Uterus (tissue), 4 donors: Measurements from ENCODE around the gene GART. TPM values are rescaled to one million over a fixed set of nuclear protein-coding genes. Genes with fewer than 3 reads are reported as not detected.
A peak's percentile ranks its signal among the peaks of the same experiment; 100 is the strongest.

ENCODE experiments used
- DNase-seq, 2 donors: peaks; one replicate each; pipeline ENCODE4 v3.0.0-alpha.2; 2019 to 2020
- H3K27ac ChIP-seq, 2 donors: fragments of 200-600 bp; sonication (generic); 1 replicate in 1 of 2; 2 replicates in 1 of 2; pipeline ENCODE4 v1.5.1; 2016 to 2018
- H3K27me3 ChIP-seq, 2 donors: fragments of 200-600 bp; sonication (generic); one replicate each; pipeline ENCODE4 v1.5.1; 2018 to 2019; ENCODE audit warnings: control low read depth in 1 of 2
- H3K36me3 ChIP-seq, 2 donors: fragments of 200-600 bp; sonication (generic); one replicate each; pipeline ENCODE4 v1.5.1; 2019; ENCODE audit warnings: control low read depth in 1 of 2
- H3K4me1 ChIP-seq, 2 donors: fragments of 200-600 bp; sonication (generic); one replicate each; pipeline ENCODE4 v1.5.1; 2018 to 2019; ENCODE audit warnings: control low read depth in 1 of 2
- H3K4me3 ChIP-seq, 2 donors: fragments of 200-600 bp; sonication (generic); 1 replicate in 1 of 2; 2 replicates in 1 of 2; pipeline ENCODE4 v1.5.1; 2018 to 2019; ENCODE audit warnings: mild to moderate bottlenecking in 1 of 2
- H3K9me3 ChIP-seq, 2 donors: fragments of 200-600 bp; sonication (generic); one replicate each; pipeline ENCODE4 v1.5.1; 2019; ENCODE audit warnings: control low read depth in 1 of 2
- POLR2A ChIP-seq, 2 donors: fragments of 450-650 bp; IDR thresholded peaks; one replicate each; pipeline ENCODE4 v1.6.1; 2016; ENCODE audit warnings: antibody characterized with exemption in 2 of 2, mild to moderate bottlenecking in 1 of 2, moderate library complexity in 1 of 2
- intact Hi-C: fragments of 100-400 bp; cut with DNase I; formaldehyde crosslinking; loops from one replicate; pipeline ENCODE4 v1.15.1; 2023; ENCODE audit warnings: low total_unique reads
- total RNA-seq, 4 donors: library from RNA; depleted of rRNA in 3 of 4; stranded (reverse); fragments of >200 nt in 3 of 4; gene quantifications; one replicate each; pipeline versions ENCODE4 v1.1.0 to v1.2.4, GENCODE V29; 2014 to 2023
- TF ChIP-seq, protein P1 (sequence below), 4 experiments: fragments of 200-600 bp in 2 of 4; fragments of 450-650 bp in 2 of 4; sonication (generic) in 2 of 4; IDR thresholded peaks; one replicate each; pipeline ENCODE4 v1.5.1; 2016 to 2019; ENCODE audit warnings: antibody characterized with exemption in 4 of 4, mild to moderate bottlenecking in 2 of 4, moderate library complexity in 1 of 4
- donor health status: DM: yes; HTN: yes; CAD: no.

The GART gene
- total RNA-seq, 4 donors from 2014 or later: 10.5 to 120 (median 36.6) TPM

DNA sequence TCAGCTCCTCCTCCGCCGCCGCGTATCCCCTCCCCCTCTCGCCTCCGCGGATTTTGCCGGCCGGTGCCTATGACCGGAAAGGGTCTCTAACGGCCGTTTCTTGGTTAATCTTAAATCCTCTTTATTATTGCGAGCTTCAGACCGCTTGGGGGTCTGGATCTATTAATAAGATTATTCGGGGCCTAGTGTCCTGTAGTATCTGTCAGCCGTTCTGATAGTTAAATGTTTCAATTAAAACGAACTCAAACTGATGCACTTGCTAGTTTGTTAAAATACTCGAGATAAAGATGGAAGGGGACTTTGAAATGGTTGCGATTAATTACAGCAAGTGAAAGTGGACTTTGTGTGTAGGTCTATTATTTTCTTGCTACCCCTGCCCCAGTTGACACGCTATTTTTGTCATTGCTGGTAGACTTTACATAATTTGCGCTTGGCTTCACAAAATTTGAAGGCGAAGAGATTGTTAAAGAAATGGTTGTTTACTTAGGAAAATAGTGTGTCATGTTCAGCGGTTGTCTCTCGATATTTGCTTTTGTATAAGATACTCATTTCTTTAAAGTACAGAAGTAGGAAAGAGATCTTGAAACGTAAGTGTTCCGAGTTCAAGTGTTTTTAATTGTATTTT lies 1.7 kb upstream of the GART start:
- Histone ChIP-seq H3K27me3 (no peaks in the 10 kb centered on the region), H3K9me3 (no peaks in the 10 kb centered on the region), H3K4me1 (peaks cover 6 to 9% of the 10 kb centered on the region in 2 donors), H3K36me3 (no peaks in the 10 kb centered on the region), H3K4me3 (peak overlapping the region; percentile 82 to 95), H3K27ac (peak overlapping the region; percentile 99)
- TF ChIP-seq, protein P1, sequence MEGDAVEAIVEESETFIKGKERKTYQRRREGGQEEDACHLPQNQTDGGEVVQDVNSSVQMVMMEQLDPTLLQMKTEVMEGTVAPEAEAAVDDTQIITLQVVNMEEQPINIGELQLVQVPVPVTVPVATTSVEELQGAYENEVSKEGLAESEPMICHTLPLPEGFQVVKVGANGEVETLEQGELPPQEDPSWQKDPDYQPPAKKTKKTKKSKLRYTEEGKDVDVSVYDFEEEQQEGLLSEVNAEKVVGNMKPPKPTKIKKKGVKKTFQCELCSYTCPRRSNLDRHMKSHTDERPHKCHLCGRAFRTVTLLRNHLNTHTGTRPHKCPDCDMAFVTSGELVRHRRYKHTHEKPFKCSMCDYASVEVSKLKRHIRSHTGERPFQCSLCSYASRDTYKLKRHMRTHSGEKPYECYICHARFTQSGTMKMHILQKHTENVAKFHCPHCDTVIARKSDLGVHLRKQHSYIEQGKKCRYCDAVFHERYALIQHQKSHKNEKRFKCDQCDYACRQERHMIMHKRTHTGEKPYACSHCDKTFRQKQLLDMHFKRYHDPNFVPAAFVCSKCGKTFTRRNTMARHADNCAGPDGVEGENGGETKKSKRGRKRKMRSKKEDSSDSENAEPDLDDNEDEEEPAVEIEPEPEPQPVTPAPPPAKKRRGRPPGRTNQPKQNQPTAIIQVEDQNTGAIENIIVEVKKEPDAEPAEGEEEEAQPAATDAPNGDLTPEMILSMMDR (IDR thresholded peaks at IDR 0.05): no peak
- TF ChIP-seq POLR2A (IDR thresholded peaks at IDR 0.05): no peak
- intact Hi-C loops: no loop called here
- peak in 1 of 2 donors; percentile 71 for DNase-seq

DNA sequence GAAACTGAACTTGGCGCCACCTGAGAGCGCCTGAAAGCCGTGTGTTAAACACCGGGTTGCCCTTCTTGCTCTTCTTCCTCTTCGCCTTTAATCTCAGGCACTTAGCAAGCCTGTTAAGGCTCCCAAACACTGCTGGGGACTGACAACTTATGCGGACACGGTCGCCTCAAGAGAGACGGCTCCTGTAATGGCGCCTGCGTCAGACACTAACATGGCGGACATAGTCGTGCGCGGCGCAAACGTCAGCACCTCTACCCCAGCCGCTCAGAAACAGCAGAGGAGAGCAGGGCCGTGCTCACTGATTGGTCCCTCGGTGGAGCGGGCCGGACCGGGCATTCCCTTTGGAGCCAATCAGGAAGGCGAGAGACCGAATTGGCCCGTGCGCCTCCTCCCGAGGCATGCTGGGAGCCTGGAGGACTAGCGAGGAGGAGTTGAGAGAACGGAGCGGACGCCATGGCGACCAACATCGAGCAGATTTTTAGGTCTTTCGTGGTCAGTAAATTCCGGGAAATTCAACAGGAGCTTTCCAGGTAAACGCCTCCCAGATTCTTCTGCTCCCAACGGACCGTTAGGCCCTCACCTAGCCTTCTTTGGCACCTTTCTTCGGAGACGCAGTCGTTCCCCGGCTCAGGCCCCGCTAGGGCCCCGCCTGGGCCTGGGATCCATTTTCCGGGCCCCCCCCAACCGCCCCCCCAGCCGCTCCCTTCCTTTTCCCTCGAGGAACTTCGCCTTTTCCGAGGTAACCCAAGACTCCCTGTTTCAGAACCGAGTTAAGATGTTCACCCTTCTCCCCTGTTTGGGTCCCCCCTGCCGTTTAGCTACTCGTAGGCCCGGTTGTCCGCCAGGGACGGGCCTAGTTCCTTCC lies 955 bp upstream of the GART start, which contains the start of gene SON:
TSS of gene SON (plus strand) at position 399 of the 865 bp plus-strand sequence. CDS start at position 454, 55 bp downstream.
- Histone ChIP-seq H3K27ac (peak within 1 kb of the TSS; percentile 99), H3K9me3 (no peaks in the 10 kb centered on the region), H3K27me3 (no peaks in the 10 kb centered on the region), H3K4me3 (peak within 1 kb of the TSS; percentile 82 to 95), H3K36me3 (no peaks in the 10 kb centered on the region), H3K4me1 (peaks cover 6 to 9% of the 10 kb centered on the region in 2 donors)
- TF ChIP-seq, protein P1 (IDR thresholded peaks at IDR 0.05): peak in 1 of 4 experiments; percentile 4
- TF ChIP-seq POLR2A (IDR thresholded peaks at IDR 0.05): peak; percentile 91 to 95
- DNase-seq: peak; percentile 97 to 99
- intact Hi-C loops: no loop called here

DNA sequence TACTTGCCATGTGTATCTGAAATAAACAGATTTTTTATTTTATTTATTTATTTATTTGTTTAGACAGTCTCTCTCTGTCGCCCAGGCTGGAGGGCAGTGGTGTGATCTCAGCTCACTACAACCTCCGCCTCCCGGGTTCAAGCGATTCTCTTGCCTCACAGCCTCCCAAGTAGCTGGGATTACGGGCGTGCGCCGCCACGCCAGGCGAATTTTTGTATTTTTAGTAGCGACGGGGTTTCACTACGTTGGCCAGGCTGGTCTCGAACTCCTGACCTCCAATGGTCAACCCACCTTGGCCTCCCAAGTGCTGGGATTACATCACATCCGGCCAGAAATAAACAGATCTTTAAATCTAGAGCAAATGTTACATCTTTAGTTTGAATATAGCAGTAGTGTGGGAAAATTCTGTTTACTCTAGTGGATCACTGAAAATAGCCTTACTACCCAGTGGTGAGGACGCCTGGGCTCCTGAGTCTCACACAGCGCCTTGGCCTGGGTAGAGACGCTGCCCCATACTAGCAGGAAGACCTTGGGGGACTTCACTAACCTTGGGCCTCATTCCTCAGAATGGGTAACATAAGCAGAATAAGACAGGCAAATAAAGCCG lies 709 bp downstream of the GART start:
- peak overlapping the region; percentile 99 for H3K27ac ChIP-seq
- no peak for DNase-seq
- peaks cover 6 to 9% of the 10 kb centered on the region in 2 donors for H3K4me1 ChIP-seq
- H3K27me3 ChIP-seq: no peaks in the 10 kb centered on the region
- H3K9me3 ChIP-seq: no peaks in the 10 kb centered on the region
- H3K4me3 ChIP-seq: peak overlapping the region; percentile 82 to 95
- intact Hi-C loops: no loop called here
- no peaks in the 10 kb centered on the region for H3K36me3 ChIP-seq
- TF ChIP-seq, protein P1 (IDR thresholded peaks at IDR 0.05): no peak
- TF ChIP-seq POLR2A (IDR thresholded peaks at IDR 0.05): no peak

DNA sequence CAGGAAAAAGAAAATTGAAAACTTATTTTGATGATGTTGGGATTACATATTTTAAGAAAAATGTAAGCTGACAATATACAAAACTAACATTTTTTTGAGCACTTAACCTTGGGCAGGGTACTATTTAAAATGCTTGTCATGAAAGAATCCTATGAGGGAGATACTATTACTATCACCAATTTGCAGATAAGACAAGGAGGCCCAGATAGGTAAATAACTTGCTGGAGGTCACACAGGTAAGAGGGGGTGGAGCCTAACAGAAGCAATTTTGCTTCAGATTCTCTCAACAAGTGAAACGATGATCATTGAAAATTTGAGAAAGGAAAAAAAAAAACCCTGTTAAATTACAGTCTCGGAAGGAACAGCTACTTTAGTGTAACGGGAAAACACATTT lies 1.2 kb downstream of the GART start:
- no peaks in the 10 kb centered on the region for H3K36me3 ChIP-seq
- peak overlapping the region in 1 of 2 donors; percentile 99 for H3K27ac ChIP-seq
- H3K9me3 ChIP-seq: no peaks in the 10 kb centered on the region
- DNase-seq: no peak
- TF ChIP-seq POLR2A (IDR thresholded peaks at IDR 0.05): no peak
- TF ChIP-seq, protein P1 (IDR thresholded peaks at IDR 0.05): no peak
- peaks cover 6 to 7% of the 10 kb centered on the region in 2 donors for H3K4me1 ChIP-seq
- no peak overlapping the region for H3K4me3 ChIP-seq
- intact Hi-C loops: no loop called here
- no peaks in the 10 kb centered on the region for H3K27me3 ChIP-seq
